ENCODE results near the gene STIM2. TPM values are rescaled to one million over a fixed set of nuclear protein-coding genes. Genes with fewer than 3 reads are reported as not detected.

The STIM2 gene
- total and polyA plus RNA-seq, 9 of the 15 experiments (the other 6 are each of a cell fraction or from before 2014, with no cell fraction given), result 7.2 to 26.8 (median 15.4) TPM

GRCh38 chr4:26859762-26860156, 882 bp upstream of the STIM2 start (continued):
- TF ChIP-seq, protein P1, sequence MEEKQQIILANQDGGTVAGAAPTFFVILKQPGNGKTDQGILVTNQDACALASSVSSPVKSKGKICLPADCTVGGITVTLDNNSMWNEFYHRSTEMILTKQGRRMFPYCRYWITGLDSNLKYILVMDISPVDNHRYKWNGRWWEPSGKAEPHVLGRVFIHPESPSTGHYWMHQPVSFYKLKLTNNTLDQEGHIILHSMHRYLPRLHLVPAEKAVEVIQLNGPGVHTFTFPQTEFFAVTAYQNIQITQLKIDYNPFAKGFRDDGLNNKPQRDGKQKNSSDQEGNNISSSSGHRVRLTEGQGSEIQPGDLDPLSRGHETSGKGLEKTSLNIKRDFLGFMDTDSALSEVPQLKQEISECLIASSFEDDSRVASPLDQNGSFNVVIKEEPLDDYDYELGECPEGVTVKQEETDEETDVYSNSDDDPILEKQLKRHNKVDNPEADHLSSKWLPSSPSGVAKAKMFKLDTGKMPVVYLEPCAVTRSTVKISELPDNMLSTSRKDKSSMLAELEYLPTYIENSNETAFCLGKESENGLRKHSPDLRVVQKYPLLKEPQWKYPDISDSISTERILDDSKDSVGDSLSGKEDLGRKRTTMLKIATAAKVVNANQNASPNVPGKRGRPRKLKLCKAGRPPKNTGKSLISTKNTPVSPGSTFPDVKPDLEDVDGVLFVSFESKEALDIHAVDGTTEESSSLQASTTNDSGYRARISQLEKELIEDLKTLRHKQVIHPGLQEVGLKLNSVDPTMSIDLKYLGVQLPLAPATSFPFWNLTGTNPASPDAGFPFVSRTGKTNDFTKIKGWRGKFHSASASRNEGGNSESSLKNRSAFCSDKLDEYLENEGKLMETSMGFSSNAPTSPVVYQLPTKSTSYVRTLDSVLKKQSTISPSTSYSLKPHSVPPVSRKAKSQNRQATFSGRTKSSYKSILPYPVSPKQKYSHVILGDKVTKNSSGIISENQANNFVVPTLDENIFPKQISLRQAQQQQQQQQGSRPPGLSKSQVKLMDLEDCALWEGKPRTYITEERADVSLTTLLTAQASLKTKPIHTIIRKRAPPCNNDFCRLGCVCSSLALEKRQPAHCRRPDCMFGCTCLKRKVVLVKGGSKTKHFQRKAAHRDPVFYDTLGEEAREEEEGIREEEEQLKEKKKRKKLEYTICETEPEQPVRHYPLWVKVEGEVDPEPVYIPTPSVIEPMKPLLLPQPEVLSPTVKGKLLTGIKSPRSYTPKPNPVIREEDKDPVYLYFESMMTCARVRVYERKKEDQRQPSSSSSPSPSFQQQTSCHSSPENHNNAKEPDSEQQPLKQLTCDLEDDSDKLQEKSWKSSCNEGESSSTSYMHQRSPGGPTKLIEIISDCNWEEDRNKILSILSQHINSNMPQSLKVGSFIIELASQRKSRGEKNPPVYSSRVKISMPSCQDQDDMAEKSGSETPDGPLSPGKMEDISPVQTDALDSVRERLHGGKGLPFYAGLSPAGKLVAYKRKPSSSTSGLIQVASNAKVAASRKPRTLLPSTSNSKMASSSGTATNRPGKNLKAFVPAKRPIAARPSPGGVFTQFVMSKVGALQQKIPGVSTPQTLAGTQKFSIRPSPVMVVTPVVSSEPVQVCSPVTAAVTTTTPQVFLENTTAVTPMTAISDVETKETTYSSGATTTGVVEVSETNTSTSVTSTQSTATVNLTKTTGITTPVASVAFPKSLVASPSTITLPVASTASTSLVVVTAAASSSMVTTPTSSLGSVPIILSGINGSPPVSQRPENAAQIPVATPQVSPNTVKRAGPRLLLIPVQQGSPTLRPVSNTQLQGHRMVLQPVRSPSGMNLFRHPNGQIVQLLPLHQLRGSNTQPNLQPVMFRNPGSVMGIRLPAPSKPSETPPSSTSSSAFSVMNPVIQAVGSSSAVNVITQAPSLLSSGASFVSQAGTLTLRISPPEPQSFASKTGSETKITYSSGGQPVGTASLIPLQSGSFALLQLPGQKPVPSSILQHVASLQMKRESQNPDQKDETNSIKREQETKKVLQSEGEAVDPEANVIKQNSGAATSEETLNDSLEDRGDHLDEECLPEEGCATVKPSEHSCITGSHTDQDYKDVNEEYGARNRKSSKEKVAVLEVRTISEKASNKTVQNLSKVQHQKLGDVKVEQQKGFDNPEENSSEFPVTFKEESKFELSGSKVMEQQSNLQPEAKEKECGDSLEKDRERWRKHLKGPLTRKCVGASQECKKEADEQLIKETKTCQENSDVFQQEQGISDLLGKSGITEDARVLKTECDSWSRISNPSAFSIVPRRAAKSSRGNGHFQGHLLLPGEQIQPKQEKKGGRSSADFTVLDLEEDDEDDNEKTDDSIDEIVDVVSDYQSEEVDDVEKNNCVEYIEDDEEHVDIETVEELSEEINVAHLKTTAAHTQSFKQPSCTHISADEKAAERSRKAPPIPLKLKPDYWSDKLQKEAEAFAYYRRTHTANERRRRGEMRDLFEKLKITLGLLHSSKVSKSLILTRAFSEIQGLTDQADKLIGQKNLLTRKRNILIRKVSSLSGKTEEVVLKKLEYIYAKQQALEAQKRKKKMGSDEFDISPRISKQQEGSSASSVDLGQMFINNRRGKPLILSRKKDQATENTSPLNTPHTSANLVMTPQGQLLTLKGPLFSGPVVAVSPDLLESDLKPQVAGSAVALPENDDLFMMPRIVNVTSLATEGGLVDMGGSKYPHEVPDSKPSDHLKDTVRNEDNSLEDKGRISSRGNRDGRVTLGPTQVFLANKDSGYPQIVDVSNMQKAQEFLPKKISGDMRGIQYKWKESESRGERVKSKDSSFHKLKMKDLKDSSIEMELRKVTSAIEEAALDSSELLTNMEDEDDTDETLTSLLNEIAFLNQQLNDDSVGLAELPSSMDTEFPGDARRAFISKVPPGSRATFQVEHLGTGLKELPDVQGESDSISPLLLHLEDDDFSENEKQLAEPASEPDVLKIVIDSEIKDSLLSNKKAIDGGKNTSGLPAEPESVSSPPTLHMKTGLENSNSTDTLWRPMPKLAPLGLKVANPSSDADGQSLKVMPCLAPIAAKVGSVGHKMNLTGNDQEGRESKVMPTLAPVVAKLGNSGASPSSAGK (IDR thresholded peaks at IDR 0.05), result 0 out of 2 replicates have a peak, but pooled peaks have one; percentile 11
- TF ChIP-seq MYC (IDR thresholded peaks at IDR 0.05; ENCODE audit: low read depth, low read length) (no peak), MYC (CRISPR knock-in tag; IDR thresholded peaks at IDR 0.05; ENCODE audit: borderline replicate concordance, low read depth) (no peak), TOE1 (IDR thresholded peaks at IDR 0.05; ENCODE audit: borderline replicate concordance) (0 out of 2 replicates have a peak, but pooled peaks have one; percentile 13), TOE1 (CRISPR knock-in tag; IDR thresholded peaks at IDR 0.05; ENCODE audit: borderline replicate concordance, low read depth) (no peak), ZNF41 (CRISPR knock-in tag; conservative IDR thresholded peaks at IDR 0.05) (no peak), ATF4 (CRISPR knock-in tag; IDR thresholded peaks at IDR 0.05) (no peak), GTF2A2 (tag; IDR thresholded peaks at IDR 0.05) (no peak), FOXK1 (CRISPR knock-in tag; IDR thresholded peaks at IDR 0.05; ENCODE audit: borderline replicate concordance) (no peak), ZNF197 (CRISPR knock-in tag; IDR thresholded peaks at IDR 0.05; ENCODE audit: low read depth) (no peak), ZNF655 (CRISPR knock-in tag; IDR thresholded peaks at IDR 0.05) (no peak), ZNF3 (CRISPR knock-in tag; IDR thresholded peaks at IDR 0.05) (no peak), MBD1 (CRISPR knock-in tag; IDR thresholded peaks at IDR 0.05) (no peak)

Data from K562 (cell line).